Muscle of back (tissue), 13 donors: ENCODE measurements around the gene RBP5. TPM values are rescaled to one million over a fixed set of nuclear protein-coding genes. Genes with fewer than 3 reads are reported as not detected.
A peak's percentile ranks its signal among the peaks of the same experiment; 100 is the strongest.

Experiments
- DNase-seq, 3 donors: peaks; one replicate each; pipeline versions ENCODE4 v3.0.0 to v3.0.0-alpha.2; 2013
- long read RNA-seq, 9 donors: transcript quantifications; one replicate each; lab custom pipeline, GENCODE V29; 2026
- polyA plus RNA-seq, 10 donors: library from polyadenylated mRNA; unstranded; fragments of 120-200 nt; gene quantifications; one replicate each; pipeline ENCODE4 v1.2.1, GENCODE V29; 2013; ENCODE audit not compliant: insufficient read length in 10 of 10

RBP5 gene
- 1 to 10 TPM; 1.1 to 8.2 (median 3.3) TPM for polyA plus RNA-seq
- long read RNA-seq, donor 1: 0 reads
- long read RNA-seq, donor 2, partial matches to known transcripts: 10 of 10 reads
- long read RNA-seq, donor 2, other reads (novel, unspliced or antisense): 0 of 10 reads
- long read RNA-seq, donor 3: 0 reads
- long read RNA-seq, donor 4, partial matches to known transcripts: 0 of 2 reads
- long read RNA-seq, donor 4, other reads (novel, unspliced or antisense): 0 of 2 reads
- long read RNA-seq, donor 5: 0 reads
- long read RNA-seq, donor 6, partial matches to known transcripts: 0 of 3 reads
- long read RNA-seq, donor 6, other reads (novel, unspliced or antisense): 0 of 3 reads
- long read RNA-seq, donor 7: 0 reads
- long read RNA-seq, donor 8: 0 reads
- long read RNA-seq, donor 9: 0 reads

GRCh38 chr12:7128681-7129286, at the start of gene RBP5:
RBP5 (minus strand) TSS chr12:7128889; CDS start chr12:7128775, 114 bp downstream.
- DNase-seq: no peak

GRCh38 chr12:7178481-7178880, 49.8 kb upstream of the RBP5 start:
- no peak for DNase-seq

GRCh38 chr12:7176595-7176994, 47.9 kb upstream of the RBP5 start:
- DNase-seq: no peak

GRCh38 chr12:7175493-7175892, 46.8 kb upstream of the RBP5 start:
- peak in 1 of 3 donors; percentile 15 for DNase-seq

GRCh38 chr12:7171854-7172253, 43.2 kb upstream of the RBP5 start:
- DNase-seq: no peak

GRCh38 chr12:7169951-7170350, 41.3 kb upstream of the RBP5 start:
- no peak for DNase-seq

GRCh38 chr12:7162691-7163114, 34.0 kb upstream of the RBP5 start:
- no peak for DNase-seq

GRCh38 chr12:7161811-7162210, 33.1 kb upstream of the RBP5 start:
- no peak for DNase-seq

- DNase-seq: no peak
Observed at GRCh38 chr12:7161327-7161726, 32.6 kb upstream of the RBP5 start.

- no peak for DNase-seq
Observed at GRCh38 chr12:7160183-7160582, 31.5 kb upstream of the RBP5 start.

- no peak for DNase-seq
Observed at GRCh38 chr12:7158781-7159609, 30.3 kb upstream of the RBP5 start.

- DNase-seq: no peak
Observed at GRCh38 chr12:7157391-7157790, 28.7 kb upstream of the RBP5 start.

- DNase-seq: no peak
Observed at GRCh38 chr12:7156259-7157197, 27.8 kb upstream of the RBP5 start.

- no peak for DNase-seq
Observed at GRCh38 chr12:7155471-7156034, 26.9 kb upstream of the RBP5 start.

GRCh38 chr12:7154901-7155470, 26.3 kb upstream of the RBP5 start:
- DNase-seq: no peak

GRCh38 chr12:7154042-7154441, 25.4 kb upstream of the RBP5 start:
- DNase-seq: no peak

- no peak for DNase-seq
Observed at GRCh38 chr12:7152818-7153217, 24.1 kb upstream of the RBP5 start.

- no peak for DNase-seq
Observed at GRCh38 chr12:7151532-7151931, 22.8 kb upstream of the RBP5 start.

GRCh38 chr12:7150841-7151240, 22.2 kb upstream of the RBP5 start:
- no peak for DNase-seq

GRCh38 chr12:7150356-7150755, 21.7 kb upstream of the RBP5 start:
- DNase-seq: no peak

GRCh38 chr12:7146906-7147305, 18.2 kb upstream of the RBP5 start:
- no peak for DNase-seq
